ENCODE data around the gene PCSK9. TPM values are rescaled to one million over a fixed set of nuclear protein-coding genes. Genes with fewer than 3 reads are reported as not detected.
"Not testable (repeated sequence)": the region's sequence is repeated elsewhere in the genome, so short reads cannot be mapped to it uniquely, and the experiment has no call there.

PCSK9 gene
- total RNA-seq, 2 donors from 2014 or later, result 0.21 to 0.27 TPM

GRCh38 chr1:55089683-55090082 lies 50.3 kb downstream of the PCSK9 start:
- peaks cover 58% of the 10 kb centered on the region for H3K36me3 ChIP-seq
- ATAC-seq (ENCODE audit: insufficient number of reproducible peaks, low FRiP score, low read depth) (no peak), DNase-seq (ENCODE audit: low spot score) (no peak)
- H3K4me3 ChIP-seq, result no peak overlapping the region
- no peaks in the 10 kb centered on the region for H3K9me3 ChIP-seq
- TF ChIP-seq, protein P1, sequence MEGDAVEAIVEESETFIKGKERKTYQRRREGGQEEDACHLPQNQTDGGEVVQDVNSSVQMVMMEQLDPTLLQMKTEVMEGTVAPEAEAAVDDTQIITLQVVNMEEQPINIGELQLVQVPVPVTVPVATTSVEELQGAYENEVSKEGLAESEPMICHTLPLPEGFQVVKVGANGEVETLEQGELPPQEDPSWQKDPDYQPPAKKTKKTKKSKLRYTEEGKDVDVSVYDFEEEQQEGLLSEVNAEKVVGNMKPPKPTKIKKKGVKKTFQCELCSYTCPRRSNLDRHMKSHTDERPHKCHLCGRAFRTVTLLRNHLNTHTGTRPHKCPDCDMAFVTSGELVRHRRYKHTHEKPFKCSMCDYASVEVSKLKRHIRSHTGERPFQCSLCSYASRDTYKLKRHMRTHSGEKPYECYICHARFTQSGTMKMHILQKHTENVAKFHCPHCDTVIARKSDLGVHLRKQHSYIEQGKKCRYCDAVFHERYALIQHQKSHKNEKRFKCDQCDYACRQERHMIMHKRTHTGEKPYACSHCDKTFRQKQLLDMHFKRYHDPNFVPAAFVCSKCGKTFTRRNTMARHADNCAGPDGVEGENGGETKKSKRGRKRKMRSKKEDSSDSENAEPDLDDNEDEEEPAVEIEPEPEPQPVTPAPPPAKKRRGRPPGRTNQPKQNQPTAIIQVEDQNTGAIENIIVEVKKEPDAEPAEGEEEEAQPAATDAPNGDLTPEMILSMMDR (IDR thresholded peaks at IDR 0.05), result no peak
- H3K27me3 ChIP-seq (replicated peaks; ENCODE audit: insufficient read depth), result no peaks in the 10 kb centered on the region
- no peaks in the 10 kb centered on the region for H3K4me1 ChIP-seq (ENCODE audit: control insufficient read depth in 1 of 2, low read depth in 2 of 2)
- H3K27ac ChIP-seq, result no peak overlapping the region

DNA sequence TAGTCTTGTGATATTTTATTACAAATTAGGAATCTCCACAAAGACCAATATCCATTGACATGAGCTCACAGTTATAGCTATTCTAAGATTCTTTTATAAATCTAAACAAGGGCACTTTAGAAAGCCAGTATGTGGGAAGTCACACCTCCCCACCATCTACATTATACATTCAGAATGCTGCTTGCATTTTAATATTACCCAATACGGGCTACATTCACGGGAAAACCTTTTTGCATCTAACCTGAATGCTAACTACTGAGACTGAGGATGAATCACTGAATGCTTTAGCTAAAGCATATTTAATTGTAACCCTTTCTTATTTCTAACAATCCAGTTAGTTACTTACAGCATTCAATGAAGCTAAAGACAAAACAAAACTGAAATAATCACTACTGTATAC lies 53.1 kb downstream of the PCSK9 start:
- DNase-seq (ENCODE audit: low spot score), result no peak
- TF ChIP-seq, protein P1 (IDR thresholded peaks at IDR 0.05), result no peak
- ATAC-seq (ENCODE audit: insufficient number of reproducible peaks, low FRiP score, low read depth), result no peak
- Histone ChIP-seq H3K4me1 (ENCODE audit: control insufficient read depth in 1 of 2, low read depth in 2 of 2) (no peaks in the 10 kb centered on the region), H3K4me3 (no peak overlapping the region), H3K27me3 (replicated peaks; ENCODE audit: insufficient read depth) (no peaks in the 10 kb centered on the region), H3K36me3 (peaks cover 63% of the 10 kb centered on the region), H3K9me3 (no peaks in the 10 kb centered on the region), H3K27ac (no peak overlapping the region)

DNA sequence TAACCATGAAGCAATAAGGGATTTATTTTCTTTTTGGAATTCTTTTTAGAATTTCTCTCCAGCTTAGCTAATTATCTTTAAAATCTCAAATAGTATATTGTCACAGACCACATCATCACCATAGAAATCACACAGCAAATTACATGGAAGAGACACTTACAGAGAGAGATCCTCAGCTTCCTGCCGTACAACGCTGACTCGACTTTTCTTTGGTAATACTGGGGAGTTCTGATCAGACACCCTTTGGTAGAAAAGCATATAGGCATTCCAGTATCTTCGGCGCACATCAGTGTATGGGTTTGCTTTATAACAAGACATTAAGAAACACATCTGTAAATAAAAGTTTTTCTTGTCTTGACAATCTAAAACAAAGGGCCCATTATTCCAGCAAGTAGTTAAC lies 55.7 kb downstream of the PCSK9 start:
- DNase-seq (ENCODE audit: low spot score), result no peak
- ATAC-seq (ENCODE audit: insufficient number of reproducible peaks, low FRiP score, low read depth), result no peak
- no peaks in the 10 kb centered on the region for H3K9me3 ChIP-seq
- TF ChIP-seq, protein P1 (IDR thresholded peaks at IDR 0.05), result no peak
- no peaks in the 10 kb centered on the region for H3K27me3 ChIP-seq (replicated peaks; ENCODE audit: insufficient read depth)
- H3K27ac ChIP-seq, result no peak overlapping the region
- no peak overlapping the region for H3K4me3 ChIP-seq
- peaks cover 68% of the 10 kb centered on the region for H3K36me3 ChIP-seq
- H3K4me1 ChIP-seq (ENCODE audit: control insufficient read depth in 1 of 2, low read depth in 2 of 2), result no peaks in the 10 kb centered on the region

DNA sequence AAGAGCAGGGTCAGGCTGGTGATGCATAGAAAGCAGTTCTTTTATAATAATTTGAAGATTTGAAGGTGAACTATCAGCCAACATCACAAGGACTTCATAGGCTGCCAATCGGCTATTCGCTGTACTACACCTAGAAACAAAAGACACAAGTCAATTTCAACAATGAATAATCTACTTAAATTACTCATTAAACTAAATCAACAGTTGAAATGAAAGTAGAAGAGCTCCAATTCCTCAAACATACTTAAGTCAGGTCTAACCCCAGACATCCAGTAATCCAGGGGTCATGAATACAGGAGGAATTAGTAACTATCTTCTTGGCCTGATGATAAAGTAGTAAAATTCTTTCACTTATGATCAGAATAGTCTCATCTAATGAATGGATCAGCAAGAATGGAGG lies 64.5 kb downstream of the PCSK9 start:
- DNase-seq (ENCODE audit: low spot score) (no peak), ATAC-seq (ENCODE audit: insufficient number of reproducible peaks, low FRiP score, low read depth) (no peak)
- H3K4me3 ChIP-seq, result no peak overlapping the region
- no peaks in the 10 kb centered on the region for H3K4me1 ChIP-seq (ENCODE audit: control insufficient read depth in 1 of 2, low read depth in 2 of 2)
- TF ChIP-seq, protein P1 (IDR thresholded peaks at IDR 0.05), result no peak
- peaks cover 53% of the 10 kb centered on the region for H3K36me3 ChIP-seq
- no peaks in the 10 kb centered on the region for H3K9me3 ChIP-seq
- no peaks in the 10 kb centered on the region for H3K27me3 ChIP-seq (replicated peaks; ENCODE audit: insufficient read depth)
- no peak overlapping the region for H3K27ac ChIP-seq

GRCh38 chr1:55107101-55107500 lies 67.8 kb downstream of the PCSK9 start:
- Histone ChIP-seq H3K27ac (no peak overlapping the region), H3K27me3 (replicated peaks; ENCODE audit: insufficient read depth) (no peaks in the 10 kb centered on the region), H3K4me1 (ENCODE audit: control insufficient read depth in 1 of 2, low read depth in 2 of 2) (no peaks in the 10 kb centered on the region), H3K36me3 (peaks cover 47% of the 10 kb centered on the region), H3K9me3 (no peaks in the 10 kb centered on the region), H3K4me3 (no peak overlapping the region)
- ATAC-seq (ENCODE audit: insufficient number of reproducible peaks, low FRiP score, low read depth), result no peak
- TF ChIP-seq, protein P1 (IDR thresholded peaks at IDR 0.05), result no peak
- DNase-seq (ENCODE audit: low spot score), result no peak

DNA sequence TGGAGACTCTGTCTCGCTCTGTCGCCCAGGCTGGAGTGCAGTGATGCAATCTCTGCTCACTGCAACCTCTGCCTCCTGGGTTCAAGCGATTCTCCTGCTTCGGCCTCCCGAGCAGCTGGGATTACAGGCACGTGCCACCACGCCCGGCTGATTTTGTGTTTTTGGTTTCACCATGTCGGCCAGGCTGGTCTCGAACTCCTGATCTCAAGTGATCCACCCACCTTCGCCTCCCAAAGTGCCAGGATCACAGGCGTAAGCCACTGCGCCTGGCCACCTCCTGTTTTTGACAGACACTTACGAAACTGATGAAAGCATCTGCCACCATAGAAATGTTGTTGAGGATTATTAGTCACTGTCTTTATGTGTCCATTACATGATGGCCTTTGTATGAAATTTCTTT lies 69.7 kb downstream of the PCSK9 start:
- H3K4me3 ChIP-seq; DNase-seq (ENCODE audit: low spot score); ATAC-seq (ENCODE audit: insufficient number of reproducible peaks, low FRiP score, low read depth); H3K9me3 ChIP-seq; H3K4me1 ChIP-seq (ENCODE audit: control insufficient read depth in 1 of 2, low read depth in 2 of 2); H3K27me3 ChIP-seq (replicated peaks; ENCODE audit: insufficient read depth); H3K27ac ChIP-seq: not testable (repeated sequence)
- peaks cover 45% of the 10 kb centered on the region for H3K36me3 ChIP-seq

Data from thoracic aorta (tissue), 2 donors.